ENCODE results near the gene RNF19B. TPM values are rescaled to one million over a fixed set of nuclear protein-coding genes. Genes with fewer than 3 reads are reported as not detected.

Gene RNF19B
- polyA plus RNA-seq, 3 donors, result 17.7 to 19.9 (median 18.5) TPM

GRCh38 chr1:32901823-32902534 lies 62.6 kb downstream of the RNF19B start:
- DNase-seq, result no peak

- no peak for DNase-seq
Measured at GRCh38 chr1:32900956-32901822, 63.4 kb downstream of the RNF19B start, which contains the start of gene TMEM54. TSS of gene TMEM54 (minus strand) at chr1:32901389. CDS start at chr1:32901238, 151 bp downstream.

GRCh38 chr1:32900371-32900955 lies 64.1 kb downstream of the RNF19B start:
- no peak for DNase-seq

GRCh38 chr1:32899586-32900296 lies 64.9 kb downstream of the RNF19B start:
- DNase-seq, result no peak

GRCh38 chr1:32898958-32899357 lies 65.7 kb downstream of the RNF19B start:
- DNase-seq, result no peak

DNA sequence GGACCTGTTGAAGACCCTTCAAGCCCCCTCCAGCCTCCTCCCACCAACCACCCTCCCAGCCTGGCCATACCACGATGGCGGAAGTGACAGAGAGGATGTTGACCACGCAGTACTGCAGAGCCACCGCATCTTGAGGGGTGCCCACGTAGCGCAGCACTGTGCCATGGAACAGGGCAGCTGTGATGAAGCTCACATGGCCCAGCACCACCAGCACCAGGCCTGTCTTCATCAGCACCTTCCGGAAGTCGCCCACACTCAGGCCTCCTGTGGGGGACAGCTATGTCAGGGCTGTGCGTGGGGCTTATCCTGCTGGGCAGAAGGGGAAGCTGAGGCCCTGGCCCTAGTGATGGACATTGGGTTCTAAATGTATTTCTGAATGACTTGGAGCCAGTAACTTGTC lies 66.6 kb downstream of the RNF19B start:
- no peak for DNase-seq

- no peak for DNase-seq
Measured at GRCh38 chr1:32897082-32898049, 67.2 kb downstream of the RNF19B start.

DNA sequence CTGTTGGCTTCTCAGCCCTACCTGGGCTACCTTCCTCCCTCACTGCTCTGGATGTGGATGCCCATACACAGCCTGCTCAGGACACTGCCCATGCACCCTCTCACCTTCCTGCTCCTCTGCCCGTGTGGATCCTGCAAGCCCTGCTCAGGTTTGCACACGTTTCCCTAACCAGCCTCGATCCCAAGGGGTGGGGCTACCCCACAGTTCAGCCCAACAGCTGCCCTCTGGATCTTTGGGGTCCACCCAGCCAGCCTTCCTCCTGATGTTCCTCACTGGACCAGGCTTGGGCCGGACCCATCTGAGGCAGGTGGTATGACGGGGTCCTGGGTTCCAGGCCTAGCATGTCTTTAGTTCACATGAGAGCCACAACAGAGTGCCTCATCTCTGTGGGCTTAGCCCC lies 68.2 kb downstream of the RNF19B start:
- DNase-seq, result no peak

DNA sequence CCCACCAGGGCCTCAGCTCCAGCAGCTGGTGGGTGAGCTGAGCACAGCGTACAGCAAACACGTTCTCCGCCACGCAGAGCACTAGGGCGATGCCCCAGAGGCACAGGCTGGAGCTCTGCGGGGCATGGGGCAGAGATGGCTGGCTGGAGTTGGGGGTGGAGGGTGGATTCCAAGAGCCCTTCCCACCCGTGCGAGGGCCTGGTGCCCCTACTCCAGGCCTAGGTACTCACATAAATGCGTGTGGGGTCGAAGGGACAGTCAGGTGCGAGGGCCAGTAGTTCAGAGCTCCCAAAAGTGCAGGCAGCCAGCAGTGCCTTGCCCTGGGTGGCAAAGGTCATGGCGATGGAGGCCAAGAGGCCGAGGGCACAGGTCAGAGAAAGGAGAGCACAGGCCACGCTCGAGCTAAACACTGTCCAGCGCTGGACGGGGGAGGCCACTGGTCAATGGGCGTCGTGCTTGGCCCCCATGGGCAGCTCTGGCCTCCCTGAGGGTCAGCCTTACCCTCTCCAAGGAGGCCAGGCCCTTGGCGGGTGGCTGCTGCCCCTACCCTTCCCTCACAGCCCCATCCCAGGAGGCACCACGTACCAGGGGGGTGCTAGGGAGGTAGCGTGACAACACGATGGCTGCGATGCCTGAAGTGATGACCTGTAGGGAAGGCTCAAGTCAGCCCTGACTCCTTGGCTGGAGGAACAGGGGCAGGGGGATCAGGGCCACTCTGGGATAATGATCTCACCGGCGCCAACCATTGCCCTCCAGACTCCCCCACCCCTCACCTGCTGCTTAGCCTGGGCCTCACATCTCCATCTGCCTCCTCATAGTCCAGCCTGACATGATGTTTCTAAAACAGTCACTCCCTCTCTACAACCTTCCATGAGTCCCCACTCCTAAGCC lies 69.0 kb downstream of the RNF19B start:
- DNase-seq, result no peak

DNA sequence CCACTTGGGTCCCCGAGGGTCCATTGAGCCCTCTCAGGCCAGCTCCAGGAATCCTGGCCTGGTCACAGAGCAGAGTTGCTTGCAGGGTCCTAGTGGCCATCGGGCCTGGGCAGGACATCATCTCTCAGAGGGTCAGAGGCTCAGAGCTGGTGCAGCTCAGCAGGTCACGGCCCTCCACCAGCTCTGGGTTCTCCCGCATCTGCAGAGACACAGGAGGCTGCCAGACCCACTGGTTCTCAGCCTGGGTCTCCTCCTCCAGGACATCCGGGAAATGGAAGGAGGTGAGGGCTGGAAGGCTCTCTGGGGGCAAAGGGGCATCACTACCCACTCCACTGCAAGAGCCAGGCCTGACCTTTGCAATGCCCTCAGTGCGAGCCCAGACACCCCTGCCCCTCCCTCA lies 69.9 kb downstream of the RNF19B start:
- no peak for DNase-seq

- no peak for DNase-seq
Measured at GRCh38 chr1:32894019-32894600, 70.5 kb downstream of the RNF19B start.

DNA sequence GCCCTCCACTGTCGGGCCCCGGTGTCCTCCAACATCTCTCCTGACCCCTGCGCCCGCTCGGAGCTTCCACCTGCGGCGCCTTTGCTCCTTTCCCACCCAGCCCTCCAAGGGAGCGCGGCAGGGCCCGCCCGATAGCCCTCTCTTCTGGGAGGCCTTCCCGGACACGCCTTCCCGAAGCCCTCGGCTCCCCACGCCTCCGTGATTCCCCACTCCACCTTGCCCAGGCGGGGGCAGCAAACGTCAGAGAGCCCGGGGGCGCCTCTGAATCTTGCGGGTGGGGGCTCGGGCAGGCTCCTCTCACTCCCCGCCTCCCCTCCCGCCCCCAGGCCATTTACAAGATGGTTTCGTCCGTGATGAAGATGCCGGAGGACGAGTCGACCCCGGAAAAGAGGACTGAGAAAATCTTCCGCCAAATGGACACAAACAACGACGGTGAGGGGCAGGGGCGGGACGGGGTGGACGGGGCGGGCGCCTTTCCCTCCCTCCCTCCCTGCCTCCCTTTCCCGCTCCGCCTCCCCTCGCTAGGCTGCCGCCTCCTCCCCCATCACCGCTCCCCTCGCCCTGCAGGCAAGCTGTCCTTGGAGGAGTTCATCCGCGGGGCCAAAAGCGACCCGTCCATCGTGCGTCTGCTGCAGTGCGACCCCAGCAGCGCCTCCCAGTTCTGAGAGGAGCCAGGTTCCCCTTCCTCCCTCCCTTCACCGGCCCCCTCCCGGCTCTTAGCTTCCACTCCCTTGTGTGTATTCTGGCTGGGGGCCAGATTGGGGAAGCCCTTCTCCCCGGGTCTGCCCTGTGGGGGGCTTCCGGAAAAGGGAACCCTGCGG lies 71.2 kb downstream of the RNF19B start:
- DNase-seq, result no peak

GRCh38 chr1:32892368-32893197 lies 72.0 kb downstream of the RNF19B start:
- no peak for DNase-seq

- DNase-seq, result no peak
Measured at GRCh38 chr1:32891630-32892029, 73.0 kb downstream of the RNF19B start.

DNA sequence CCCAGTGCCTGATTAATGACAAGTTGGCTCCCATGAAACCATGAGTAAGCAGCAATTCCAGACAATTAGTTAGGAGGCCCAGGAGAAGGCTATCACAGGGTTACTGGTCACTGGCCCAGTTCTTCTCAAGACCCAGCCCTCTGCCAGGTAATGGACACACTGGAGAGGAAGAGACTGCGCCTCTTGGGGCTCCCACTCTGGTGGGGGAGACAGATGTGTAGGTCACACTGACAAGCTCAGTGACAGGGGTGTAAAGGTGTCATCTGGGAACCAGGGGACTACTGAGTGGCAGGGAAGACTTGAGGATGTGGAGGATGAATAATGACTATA lies 73.4 kb downstream of the RNF19B start:
- no peak for DNase-seq

GRCh38 chr1:32890516-32891240 lies 73.9 kb downstream of the RNF19B start:
- DNase-seq, result no peak

DNA sequence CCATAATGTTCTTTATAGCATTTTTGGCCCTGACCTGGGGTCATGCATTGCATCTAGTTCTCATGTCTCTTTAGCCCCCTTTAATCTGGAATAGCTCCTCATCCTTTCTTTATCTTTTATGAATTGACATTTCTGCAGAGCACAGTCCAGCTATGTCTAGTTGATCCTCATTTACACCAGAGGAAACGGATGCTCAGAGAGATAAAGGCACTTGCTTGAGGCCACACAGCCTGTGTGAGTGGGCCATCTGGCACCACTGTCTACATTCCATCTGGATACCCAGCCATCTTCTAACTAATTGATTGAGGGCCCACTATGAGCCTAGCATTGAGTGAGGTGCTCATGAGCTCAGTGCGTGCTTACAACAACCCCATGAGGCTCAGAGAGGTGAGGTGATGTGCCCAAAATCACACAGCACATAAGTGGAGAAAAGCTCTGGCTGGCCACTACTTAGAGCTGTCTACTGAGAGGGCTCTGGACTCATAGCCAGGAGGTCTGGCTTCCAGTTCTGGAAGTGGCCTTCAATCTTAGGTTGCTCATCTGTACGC lies 74.8 kb downstream of the RNF19B start:
- no peak for DNase-seq

Data from renal pelvis (tissue), 4 donors.